ENCODE results near the gene PHKG1.
"Not testable (repeated sequence)": the region's sequence is repeated elsewhere in the genome, so short reads cannot be mapped to it uniquely, and the experiment has no call there.

GRCh38 chr7:56112244-56112643 lies 19.5 kb upstream of the PHKG1 start:
- TF ChIP-seq, protein P1, sequence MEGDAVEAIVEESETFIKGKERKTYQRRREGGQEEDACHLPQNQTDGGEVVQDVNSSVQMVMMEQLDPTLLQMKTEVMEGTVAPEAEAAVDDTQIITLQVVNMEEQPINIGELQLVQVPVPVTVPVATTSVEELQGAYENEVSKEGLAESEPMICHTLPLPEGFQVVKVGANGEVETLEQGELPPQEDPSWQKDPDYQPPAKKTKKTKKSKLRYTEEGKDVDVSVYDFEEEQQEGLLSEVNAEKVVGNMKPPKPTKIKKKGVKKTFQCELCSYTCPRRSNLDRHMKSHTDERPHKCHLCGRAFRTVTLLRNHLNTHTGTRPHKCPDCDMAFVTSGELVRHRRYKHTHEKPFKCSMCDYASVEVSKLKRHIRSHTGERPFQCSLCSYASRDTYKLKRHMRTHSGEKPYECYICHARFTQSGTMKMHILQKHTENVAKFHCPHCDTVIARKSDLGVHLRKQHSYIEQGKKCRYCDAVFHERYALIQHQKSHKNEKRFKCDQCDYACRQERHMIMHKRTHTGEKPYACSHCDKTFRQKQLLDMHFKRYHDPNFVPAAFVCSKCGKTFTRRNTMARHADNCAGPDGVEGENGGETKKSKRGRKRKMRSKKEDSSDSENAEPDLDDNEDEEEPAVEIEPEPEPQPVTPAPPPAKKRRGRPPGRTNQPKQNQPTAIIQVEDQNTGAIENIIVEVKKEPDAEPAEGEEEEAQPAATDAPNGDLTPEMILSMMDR (conservative IDR thresholded peaks at IDR 0.05; ENCODE audit: low read length), result not testable (repeated sequence)
- not testable (repeated sequence) for TF ChIP-seq EZH2phosphoT487 (IDR thresholded peaks at IDR 0.05; ENCODE audit: borderline replicate concordance, low read depth, low read length)
